Glutamatergic neuron (in vitro differentiated cells): ENCODE measurements around the gene NUP35. TPM values are rescaled to one million over a fixed set of nuclear protein-coding genes. Genes with fewer than 3 reads are reported as not detected.
A peak's percentile ranks its signal among the peaks of the same experiment; 100 is the strongest.

Experiments
- DNase-seq: peaks from one replicate; pipeline ENCODE4 v3.0.0; 2022
- H3K27ac Mint-ChIP-seq: one replicate; pipeline ENCODE4 v1.8.0; 2020; ENCODE audit warnings: mild to moderate bottlenecking, mixed read lengths, inconsistent platforms; ENCODE audit not compliant: unreplicated experiment
- H3K27me3 Mint-ChIP-seq: one replicate; pipeline ENCODE4 v1.8.0; 2020; ENCODE audit warnings: mild to moderate bottlenecking, moderate library complexity, mixed read lengths, inconsistent platforms; ENCODE audit not compliant: unreplicated experiment
- H3K36me3 Mint-ChIP-seq: one replicate; pipeline ENCODE4 v1.8.0; 2020; ENCODE audit warnings: mild to moderate bottlenecking, mixed read lengths, inconsistent platforms; ENCODE audit not compliant: unreplicated experiment
- H3K4me1 Mint-ChIP-seq: one replicate; pipeline ENCODE4 v1.8.0; 2020; ENCODE audit warnings: mild to moderate bottlenecking, low read depth, mixed read lengths, inconsistent platforms; ENCODE audit not compliant: unreplicated experiment
- H3K4me3 Mint-ChIP-seq: one replicate; pipeline ENCODE4 v1.8.0; 2020; ENCODE audit warnings: mild to moderate bottlenecking, mixed read lengths, inconsistent platforms; ENCODE audit not compliant: unreplicated experiment
- H3K9me3 Mint-ChIP-seq: one replicate; pipeline ENCODE4 v1.8.0; 2020; ENCODE audit warnings: mild to moderate bottlenecking, moderate library complexity, mixed read lengths, inconsistent platforms; ENCODE audit not compliant: unreplicated experiment
- CTCF ChIP-seq: fragments of 200-600 bp; sonication (generic); IDR thresholded peaks from one replicate; pipeline ENCODE4 v1.5.0; 2021; ENCODE audit not compliant: partially characterized antibody, unreplicated experiment
- total RNA-seq: library from RNA; stranded (reverse); fragmentation: NEBNext Ultra II Directional; extraction: Animal tissue kit (Norgen Biotek cat#: 25700); gene quantifications from one replicate; pipeline ENCODE4 v1.2.1, GENCODE V29; 2021; ENCODE audit not compliant: unreplicated experiment

NUP35 gene
- total RNA-seq, 1 donor from 2014 or later, result 8.6 TPM

- TF ChIP-seq CTCF, result no peak
- no peak for DNase-seq
- Mint-ChIP-seq H3K36me3 (no peaks in the 10 kb centered on the region), H3K9me3 (peaks cover 11% of the 10 kb centered on the region), H3K4me3 (peak overlapping the region; percentile 96), H3K27me3 (no peaks in the 10 kb centered on the region), H3K4me1 (peaks cover 4% of the 10 kb centered on the region), H3K27ac (peak overlapping the region; percentile 92)
Observed at GRCh38 chr2:183123117-183123958, 905 bp upstream of the NUP35 start.

GRCh38 chr2:183123959-183124221, 353 bp upstream of the NUP35 start:
- no peak for DNase-seq
- peaks cover 4% of the 10 kb centered on the region for H3K4me1 Mint-ChIP-seq
- no peaks in the 10 kb centered on the region for H3K27me3 Mint-ChIP-seq
- peak overlapping the region; percentile 92 for H3K27ac Mint-ChIP-seq
- peak overlapping the region; percentile 96 for H3K4me3 Mint-ChIP-seq
- TF ChIP-seq CTCF, result no peak
- no peaks in the 10 kb centered on the region for H3K36me3 Mint-ChIP-seq
- H3K9me3 Mint-ChIP-seq, result peaks cover 11% of the 10 kb centered on the region

- TF ChIP-seq CTCF, result no peak
- peaks cover 4% of the 10 kb centered on the region for H3K4me1 Mint-ChIP-seq
- no peak for DNase-seq
- H3K4me3 Mint-ChIP-seq, result peak overlapping the region; percentile 96
- H3K9me3 Mint-ChIP-seq, result peaks cover 11% of the 10 kb centered on the region
- H3K27me3 Mint-ChIP-seq, result no peaks in the 10 kb centered on the region
- peak overlapping the region; percentile 78 for H3K27ac Mint-ChIP-seq
- H3K36me3 Mint-ChIP-seq, result no peaks in the 10 kb centered on the region
Observed at GRCh38 chr2:183124957-183125255, 663 bp downstream of the NUP35 start.

- DNase-seq, result no peak
- Mint-ChIP-seq H3K9me3 (peaks cover 10% of the 10 kb centered on the region), H3K4me1 (peaks cover 4% of the 10 kb centered on the region), H3K27me3 (no peaks in the 10 kb centered on the region), H3K36me3 (no peaks in the 10 kb centered on the region), H3K4me3 (peak overlapping the region; percentile 96), H3K27ac (no peak overlapping the region)
- no peak for TF ChIP-seq CTCF
Observed at GRCh38 chr2:183125659-183126341, 1.6 kb downstream of the NUP35 start.

- H3K27me3 Mint-ChIP-seq, result no peaks in the 10 kb centered on the region
- DNase-seq, result no peak
- peaks cover 10% of the 10 kb centered on the region for H3K9me3 Mint-ChIP-seq
- no peaks in the 10 kb centered on the region for H3K36me3 Mint-ChIP-seq
- H3K27ac Mint-ChIP-seq, result no peak overlapping the region
- H3K4me1 Mint-ChIP-seq, result peaks cover 4% of the 10 kb centered on the region
- TF ChIP-seq CTCF, result no peak
- H3K4me3 Mint-ChIP-seq, result no peak overlapping the region
Observed at GRCh38 chr2:183126635-183127034, 2.4 kb downstream of the NUP35 start.
